GM23338 (cell line): ENCODE measurements around the gene IGLL5. TPM values are rescaled to one million over a fixed set of nuclear protein-coding genes. Genes with fewer than 3 reads are reported as not detected.

Experiments
- ATAC-seq: fragments of 200-7000 bp; cut with Tn5 transposase; 3 replicates; pipeline ENCODE4 v1.9.1; 2020
- DNase-seq: peaks from one replicate; pipeline ENCODE4 v3.0.0-alpha.2; 2015; ENCODE audit warnings: low spot score
- H2AFZ ChIP-seq: fragments of 200-600 bp; sonication (generic); 2 replicates; pipeline ENCODE4 v1.8.0; 2016; ENCODE audit warnings: antibody characterized with exemption, mild to moderate bottlenecking, moderate library complexity
- H3F3A ChIP-seq: fragments of 200-600 bp; sonication (generic); replicated peaks from 2 replicates; pipeline ENCODE4 v1.8.0; 2017; ENCODE audit warnings: antibody characterized with exemption, mixed run types, low read depth
- H3K27ac ChIP-seq: fragments of 200-600 bp; sonication (generic); 2 replicates; pipeline ENCODE4 v1.6.1; 2016; ENCODE audit warnings: low read depth
- H3K27me3 ChIP-seq: fragments of 200-600 bp; sonication (generic); 2 replicates; pipeline ENCODE4 v1.8.0; 2016; ENCODE audit warnings: mild to moderate bottlenecking, mixed run types, moderate library complexity; ENCODE audit not compliant: insufficient read depth
- H3K36me3 ChIP-seq: fragments of 200-600 bp; sonication (generic); 2 replicates; pipeline ENCODE4 v1.8.0; 2016; ENCODE audit warnings: mild to moderate bottlenecking; ENCODE audit not compliant: insufficient read depth
- H3K4me1 ChIP-seq: fragments of 200-600 bp; sonication (generic); 2 replicates; pipeline ENCODE4 v1.8.0; 2016; ENCODE audit warnings: mild to moderate bottlenecking, moderate library complexity; ENCODE audit not compliant: insufficient read depth
- H3K4me2 ChIP-seq: fragments of 200-600 bp; sonication (generic); 2 replicates; pipeline ENCODE4 v1.7.1; 2017; ENCODE audit warnings: mixed run types
- H3K4me3 ChIP-seq: fragments of 200-600 bp; sonication (generic); 2 replicates; pipeline ENCODE4 v1.6.1; 2016; ENCODE audit warnings: mixed run types
- H3K79me2 ChIP-seq: fragments of 200-600 bp; sonication (generic); replicated peaks from 2 replicates; pipeline ENCODE4 v1.8.0; 2017; ENCODE audit warnings: mild to moderate bottlenecking; ENCODE audit not compliant: insufficient read depth
- H3K9me2 ChIP-seq: fragments of 200-600 bp; sonication (generic); 2 replicates; pipeline ENCODE4 v1.8.0; 2017; ENCODE audit not compliant: insufficient read depth
- H4K20me1 ChIP-seq: fragments of 200-600 bp; sonication (generic); replicated peaks from 2 replicates; pipeline ENCODE4 v1.8.0; 2017; ENCODE audit warnings: mild to moderate bottlenecking; ENCODE audit not compliant: insufficient read depth
- H3K27ac Mint-ChIP-seq: 2 replicates; pipeline ENCODE4 v1.8.0; 2020; ENCODE audit warnings: inconsistent platforms, mild to moderate bottlenecking, moderate library complexity, mixed read lengths
- H3K27me3 Mint-ChIP-seq: 3 replicates; pipeline ENCODE4 v1.8.0; 2022; ENCODE audit warnings: low read depth, mild to moderate bottlenecking, moderate library complexity, mixed read lengths, inconsistent platforms; ENCODE audit not compliant: insufficient read depth, poor library complexity
- H3K36me3 Mint-ChIP-seq: 3 replicates; pipeline ENCODE4 v1.8.0; 2021; ENCODE audit warnings: low read depth, mild to moderate bottlenecking, inconsistent platforms, moderate library complexity, mixed read lengths
- H3K4me1 Mint-ChIP-seq: 3 replicates; pipeline ENCODE4 v1.8.0; 2020; ENCODE audit warnings: mild to moderate bottlenecking, inconsistent platforms, mixed read lengths
- H3K4me3 Mint-ChIP-seq: 3 replicates; pipeline ENCODE4 v1.8.0; 2021; ENCODE audit warnings: moderate library complexity, mild to moderate bottlenecking, inconsistent platforms, mixed read lengths
- H3K9me3 Mint-ChIP-seq: 3 replicates; pipeline ENCODE4 v1.8.0; 2020; ENCODE audit warnings: moderate library complexity, mild to moderate bottlenecking, inconsistent platforms, mixed read lengths
- CREB1 ChIP-seq: fragments of 250-450 bp; sonication (Bioruptor Pico); IDR thresholded peaks from 2 replicates; pipeline ENCODE4 v1.5.0; 2020; ENCODE audit warnings: low read depth, mild to moderate bottlenecking, moderate library complexity
- CTCF ChIP-seq, 2 experiments: fragments of 200-600 bp in 1 of 2; sonication (generic) in 1 of 2; conservative IDR thresholded peaks; 2 replicates each; pipeline versions ENCODE4 v1.5.1 to v1.6.1; 2016 to 2017; ENCODE audit warnings: antibody characterized with exemption in 2 of 2, low read depth in 2 of 2, mild to moderate bottlenecking in 2 of 2, moderate library complexity in 1 of 2
- ETS1 ChIP-seq: IDR thresholded peaks from 2 replicates; pipeline ENCODE4 v1.6.1; 2016; ENCODE audit warnings: antibody characterized with exemption
- EZH2 ChIP-seq: fragments of 200-600 bp; sonication (generic); IDR thresholded peaks from one replicate; pipeline ENCODE4 v1.8.0; 2017; ENCODE audit warnings: antibody characterized with exemption, mild to moderate bottlenecking, low read depth; ENCODE audit not compliant: unreplicated experiment
- EZH2phosphoT487 ChIP-seq: fragments of 200-600 bp; sonication (generic); IDR thresholded peaks from one replicate; pipeline ENCODE4 v1.8.1; 2018; ENCODE audit warnings: antibody characterized with exemption; ENCODE audit not compliant: unreplicated experiment
- JUNB ChIP-seq: IDR thresholded peaks from one replicate; pipeline ENCODE4 v1.6.1; 2016; ENCODE audit warnings: antibody characterized with exemption; ENCODE audit not compliant: unreplicated experiment
- NANOG ChIP-seq: IDR thresholded peaks from 2 replicates; pipeline ENCODE4 v1.6.1; 2016; ENCODE audit warnings: antibody characterized with exemption, borderline replicate concordance
- POLR2AphosphoS5 ChIP-seq: IDR thresholded peaks from 2 replicates; pipeline ENCODE4 v1.6.1; 2016; ENCODE audit warnings: antibody characterized with exemption, low read depth
- REST ChIP-seq: IDR thresholded peaks from one replicate; pipeline ENCODE4 v1.6.1; 2018; ENCODE audit warnings: antibody characterized with exemption; ENCODE audit not compliant: unreplicated experiment
- STAT1 ChIP-seq: IDR thresholded peaks from one replicate; pipeline ENCODE4 v1.6.1; 2016; ENCODE audit warnings: antibody characterized with exemption; ENCODE audit not compliant: unreplicated experiment
- ZNF114 ChIP-seq: fragments of 250-450 bp; sonication (Bioruptor Pico); IDR thresholded peaks from 2 replicates; pipeline ENCODE4 v1.5.0; 2020; ENCODE audit warnings: mild to moderate bottlenecking, moderate library complexity
- ZNF331 ChIP-seq: fragments of 250-450 bp; sonication (Bioruptor Pico); IDR thresholded peaks from 2 replicates; pipeline ENCODE4 v1.5.0; 2020; ENCODE audit warnings: low read depth, mild to moderate bottlenecking, moderate library complexity
- ZNF462 ChIP-seq: fragments of 250-450 bp; sonication (Bioruptor Pico); IDR thresholded peaks from 2 replicates; pipeline ENCODE4 v1.5.0; 2020; ENCODE audit warnings: mild to moderate bottlenecking, moderate library complexity
- polyA plus RNA-seq: library from polyadenylated mRNA; unstranded; fragments of >200 nt; fragmentation: Nextera tagmentation; extraction: Ambion mirVana; gene quantifications from 2 replicates; pipeline ENCODE4 v1.2.1, GENCODE V29; 2016
- total RNA-seq: library from RNA; depleted of rRNA; stranded (reverse); fragments of >200 nt; shearing (Covaris generic); gene quantifications from 2 replicates; pipeline ENCODE4 v1.2.3, GENCODE V29; 2014

IGLL5 gene
- total and polyA plus RNA-seq, 2 experiments from 2014 or later, result not detected

- H3K4me1 Mint-ChIP-seq, result no peaks in the 10 kb centered on the region; the same call in 2 of the 3 replicates
- H3K4me2 ChIP-seq, result no peak overlapping the region
- H4K20me1 ChIP-seq, result no peaks in the 10 kb centered on the region
- H3K4me1 ChIP-seq, result no peaks in the 10 kb centered on the region
- no peaks in the 10 kb centered on the region for H3K9me2 ChIP-seq
- no peak for TF ChIP-seq REST
- TF ChIP-seq JUNB, result no peak
- no peak for TF ChIP-seq ZNF331 (CRISPR knock-in tag)
- no peak for TF ChIP-seq POLR2AphosphoS5
- no peak for TF ChIP-seq NANOG
- TF ChIP-seq EZH2, result no peak
- TF ChIP-seq ZNF462 (CRISPR knock-in tag), result no peak
- TF ChIP-seq ETS1, result no peak
- TF ChIP-seq CREB1 (CRISPR knock-in tag), result no peak
- no peak for TF ChIP-seq STAT1
- no peak for TF ChIP-seq EZH2phosphoT487
- TF ChIP-seq ZNF114 (CRISPR knock-in tag), result no peak
- no peak for TF ChIP-seq CTCF (conservative IDR thresholded peaks at IDR 0.05; ENCODE audit: low read depth in 2 of 2)
- no peak overlapping the region for H3K27ac ChIP-seq
- H3K79me2 ChIP-seq, result no peaks in the 10 kb centered on the region
- H3F3A ChIP-seq, result no peaks in the 10 kb centered on the region
- H3K4me3 ChIP-seq, result no peak overlapping the region
- no peaks in the 10 kb centered on the region; the same call in 2 of the 3 replicates for H3K9me3 Mint-ChIP-seq
- no peaks in the 10 kb centered on the region for H3K36me3 Mint-ChIP-seq
- no peak for ATAC-seq
- DNase-seq, result no peak
- H3K27me3 ChIP-seq, result peaks cover 95% of the 10 kb centered on the region
- peaks cover 62% of the 10 kb centered on the region for H3K27me3 Mint-ChIP-seq
- H3K4me3 Mint-ChIP-seq, result no peak overlapping the region
- no peaks in the 10 kb centered on the region for H3K36me3 ChIP-seq
- no peak overlapping the region for H2AFZ ChIP-seq
- no peak overlapping the region for H3K27ac Mint-ChIP-seq
Observed at GRCh38 chr22:22854466-22854865, 33.1 kb upstream of the IGLL5 start.
